H9 (cell line): Measurements from ENCODE around the gene CDIPT. TPM values are rescaled to one million over a fixed set of nuclear protein-coding genes. Genes with fewer than 3 reads are reported as not detected.

Experiments used
- DNase-seq: peaks from one replicate; pipeline ENCODE4 v3.0.0-alpha.2; 2017
- H2AFZ ChIP-seq: one replicate; pipeline ENCODE4 v1.6.1; 2013; ENCODE audit warnings: mild to moderate bottlenecking, low read length, control low read depth, moderate library complexity
- H2AK5ac ChIP-seq: 2 replicates; pipeline ENCODE4 v1.6.1; 2013; ENCODE audit warnings: low read length, control low read depth, mixed read lengths; ENCODE audit not compliant: insufficient read length
- H2BK120ac ChIP-seq: one replicate; pipeline ENCODE4 v1.6.1; 2013; ENCODE audit warnings: low read depth, mild to moderate bottlenecking, low read length, control low read depth, inconsistent platforms; ENCODE audit not compliant: poor library complexity, severe bottlenecking
- H2BK12ac ChIP-seq: 2 replicates; pipeline ENCODE4 v1.6.1; 2013; ENCODE audit warnings: low read length, control low read depth, mixed read lengths, low read depth; ENCODE audit not compliant: insufficient read length
- H2BK15ac ChIP-seq: 2 replicates; pipeline ENCODE4 v1.6.1; 2013; ENCODE audit warnings: low read depth, low read length, control low read depth
- H2BK20ac ChIP-seq: one replicate; pipeline ENCODE4 v1.6.1; 2013; ENCODE audit warnings: low read depth, mild to moderate bottlenecking, low read length, control low read depth, inconsistent platforms; ENCODE audit not compliant: poor library complexity, severe bottlenecking
- H2BK5ac ChIP-seq: 2 replicates; pipeline ENCODE4 v1.6.1; 2013; ENCODE audit warnings: low read length, control low read depth, mixed read lengths; ENCODE audit not compliant: insufficient read length
- H3K14ac ChIP-seq: 2 replicates; pipeline ENCODE4 v1.6.1; 2013; ENCODE audit warnings: low read length, control low read depth; ENCODE audit not compliant: insufficient read depth
- H3K18ac ChIP-seq: 2 replicates; pipeline ENCODE4 v1.6.1; 2013; ENCODE audit warnings: low read depth, mild to moderate bottlenecking, mixed read lengths, low read length, control low read depth; ENCODE audit not compliant: insufficient read length
- H3K23ac ChIP-seq: 2 replicates; pipeline ENCODE4 v1.6.1; 2013; ENCODE audit warnings: low read length, control low read depth, mixed read lengths, low read depth; ENCODE audit not compliant: insufficient read length
- H3K23me2 ChIP-seq: 2 replicates; pipeline ENCODE4 v1.6.1; 2013; ENCODE audit warnings: low read depth, mild to moderate bottlenecking, mixed read lengths, low read length, control low read depth; ENCODE audit not compliant: insufficient read length, poor library complexity, severe bottlenecking
- H3K27ac ChIP-seq: 2 replicates; pipeline ENCODE4 v1.5.1; 2013; ENCODE audit warnings: low read length, control low read depth, mixed read lengths, low read depth; ENCODE audit not compliant: insufficient read length
- H3K27me3 ChIP-seq: 2 replicates; pipeline ENCODE4 v1.6.1; 2013; ENCODE audit warnings: low read length, control low read depth, inconsistent platforms; ENCODE audit not compliant: insufficient read depth
- H3K4ac ChIP-seq: 2 replicates; pipeline ENCODE4 v1.6.1; 2013; ENCODE audit warnings: low read depth, mild to moderate bottlenecking, control low read depth, inconsistent platforms, low read length, moderate library complexity
- H3K4me1 ChIP-seq: 2 replicates; pipeline ENCODE4 v1.6.1; 2013; ENCODE audit warnings: low read length, control low read depth, inconsistent platforms; ENCODE audit not compliant: insufficient read depth
- H3K4me2 ChIP-seq: 2 replicates; pipeline ENCODE4 v1.6.1; 2013; ENCODE audit warnings: low read length, control low read depth, mixed read lengths; ENCODE audit not compliant: insufficient read length, insufficient read depth
- H3K56ac ChIP-seq: 2 replicates; pipeline ENCODE4 v1.6.1; 2013; ENCODE audit warnings: low read depth, mild to moderate bottlenecking, mixed read lengths, low read length, control low read depth; ENCODE audit not compliant: insufficient read length
- H3K79me1 ChIP-seq: 2 replicates; pipeline ENCODE4 v1.6.1; 2013; ENCODE audit warnings: low read depth, mild to moderate bottlenecking, moderate library complexity, low read length, control low read depth, inconsistent platforms; ENCODE audit not compliant: insufficient read depth, poor library complexity, severe bottlenecking
- H3K79me2 ChIP-seq: 2 replicates; pipeline ENCODE4 v1.6.1; 2013; ENCODE audit warnings: low read length, control low read depth, inconsistent platforms; ENCODE audit not compliant: insufficient read depth
- H3K9ac ChIP-seq: 2 replicates; pipeline ENCODE4 v1.6.1; 2013; ENCODE audit warnings: low read length, control low read depth, mixed read lengths; ENCODE audit not compliant: insufficient read length; ENCODE audit errors: extremely low read depth
- H3K9me3 ChIP-seq: one replicate; pipeline ENCODE4 v1.6.1; 2013; ENCODE audit warnings: low read depth, low read length, inconsistent platforms; ENCODE audit not compliant: control insufficient read depth
- H3T11ph ChIP-seq: one replicate; pipeline ENCODE4 v1.6.1; 2013; ENCODE audit warnings: mild to moderate bottlenecking, low read length, control low read depth, inconsistent platforms
- H4K20me1 ChIP-seq: one replicate; pipeline ENCODE4 v1.6.1; 2013; ENCODE audit not compliant: control insufficient read depth, insufficient read length, insufficient read depth
- H4K5ac ChIP-seq: 2 replicates; pipeline ENCODE4 v1.6.1; 2013; ENCODE audit warnings: low read depth, mild to moderate bottlenecking, mixed read lengths, low read length, control low read depth; ENCODE audit not compliant: insufficient read length
- H4K8ac ChIP-seq: replicated peaks from 2 replicates; pipeline ENCODE4 v1.6.1; 2013; ENCODE audit warnings: low read length, control low read depth, mixed read lengths, low read depth; ENCODE audit not compliant: insufficient read length
- H4K91ac ChIP-seq: 2 replicates; pipeline ENCODE4 v1.6.1; 2013; ENCODE audit warnings: low read depth, mild to moderate bottlenecking, moderate library complexity, mixed read lengths, low read length, control low read depth; ENCODE audit not compliant: insufficient read length
- H3K27ac Mint-ChIP-seq, 3 experiments: 2 replicates in 2 of 3; 3 replicates in 1 of 3; pipeline ENCODE4 v1.8.0; 2020 to 2021; ENCODE audit warnings: mixed read lengths in 3 of 3, mild to moderate bottlenecking in 1 of 3, moderate library complexity in 1 of 3
- H3K27me3 Mint-ChIP-seq: 2 replicates; pipeline ENCODE4 v1.8.0; 2021; ENCODE audit warnings: low read depth, mild to moderate bottlenecking, moderate library complexity, mixed read lengths
- H3K36me3 Mint-ChIP-seq, 3 experiments: 2 replicates in 2 of 3; 3 replicates in 1 of 3; pipeline ENCODE4 v1.8.0; 2020 to 2021; ENCODE audit warnings: low read depth in 3 of 3, mixed read lengths in 3 of 3; ENCODE audit not compliant: insufficient read depth in 1 of 3
- H3K4me1 Mint-ChIP-seq, 2 experiments: 2 replicates each; pipeline ENCODE4 v1.8.0; 2020; ENCODE audit warnings: mixed read lengths in 2 of 2
- H3K4me3 Mint-ChIP-seq, 2 experiments: 2 replicates in 1 of 2; 3 replicates in 1 of 2; pipeline ENCODE4 v1.8.0; 2020 to 2021; ENCODE audit warnings: mild to moderate bottlenecking in 2 of 2, mixed read lengths in 2 of 2, moderate library complexity in 1 of 2
- H3K9me3 Mint-ChIP-seq, 2 experiments: 2 replicates in 1 of 2; 3 replicates in 1 of 2; pipeline ENCODE4 v1.8.0; 2020; ENCODE audit warnings: mild to moderate bottlenecking in 2 of 2, mixed read lengths in 2 of 2, moderate library complexity in 1 of 2
- CTCF ChIP-seq: fragments of 200-600 bp; sonication (generic); conservative IDR thresholded peaks from 3 replicates; pipeline ENCODE4 v1.8.0; 2021; ENCODE audit warnings: antibody characterized with exemption, mild to moderate bottlenecking
- WGBS: extraction: QIAGEN DNeasy Blood & Tissue Kit; methylation state at CpG from one replicate; pipeline ENCODE4 v1.1.7; 2013; ENCODE audit warnings: missing lambda C conversion rate, low lambda C conversion rate, mixed read lengths; ENCODE audit not compliant: insufficient read length; ENCODE audit errors: extremely low coverage; 5-methylcytosine and 5-hydroxymethylcytosine counted together
- total RNA-seq: library from RNA; stranded (reverse); gene quantifications from 2 replicates; pipeline ENCODE4 v1.2.1, GENCODE V29; 2021

The CDIPT gene
- total RNA-seq, 1 experiment from 2014 or later: 70.6 TPM

GRCh38 chr16:29845656-29846055 lies 17.4 kb downstream of the CDIPT start:
- Mint-ChIP-seq H3K9me3 (no peaks in the 10 kb centered on the region), H3K4me3 (no peak overlapping the region), H3K27me3 (no peaks in the 10 kb centered on the region), H3K36me3 (peaks cover 0 to 5% (median 0%) of the 10 kb centered on the region in 3 experiments; a peak in 2 of 7 replicates), H3K27ac (no peak overlapping the region), H3K4me1 (peaks cover 7 to 10% of the 10 kb centered on the region in 2 experiments)
- H4K20me1 ChIP-seq: no peaks in the 10 kb centered on the region
- no peak overlapping the region for H4K8ac ChIP-seq
- no peak for DNase-seq
- H3K27ac ChIP-seq: no peak overlapping the region
- no peak overlapping the region for H3K9ac ChIP-seq
- no peak for TF ChIP-seq CTCF
- no peak overlapping the region for H3K4me2 ChIP-seq
- no peak overlapping the region for H2BK15ac ChIP-seq
- no peak overlapping the region for H4K5ac ChIP-seq
- H3K27me3 ChIP-seq: no peaks in the 10 kb centered on the region
- H4K91ac ChIP-seq: no peak overlapping the region
- no peak overlapping the region for H3K56ac ChIP-seq
- H2BK120ac ChIP-seq: no peak overlapping the region
- H2AFZ ChIP-seq: no peak overlapping the region
- H2BK20ac ChIP-seq: no peak overlapping the region
- no peaks in the 10 kb centered on the region for H3K79me2 ChIP-seq
- no peak overlapping the region for H3K18ac ChIP-seq
- no peak overlapping the region for H3K4ac ChIP-seq
- no CpG with 5 or more reads among the region's 18 CpGs for WGBS
- H2BK5ac ChIP-seq: no peak overlapping the region
- no peak overlapping the region for H2AK5ac ChIP-seq
- H3K9me3 ChIP-seq: no peaks in the 10 kb centered on the region
- no peak overlapping the region for H3K23ac ChIP-seq
- no peak overlapping the region for H2BK12ac ChIP-seq
- no peak overlapping the region for H3K14ac ChIP-seq
- H3K23me2 ChIP-seq: no peaks in the 10 kb centered on the region
- no peaks in the 10 kb centered on the region for H3K79me1 ChIP-seq
- H3T11ph ChIP-seq: no peak overlapping the region
- no peaks in the 10 kb centered on the region for H3K4me1 ChIP-seq
